ENCODE measurements around the gene HS6ST3.

DNA sequence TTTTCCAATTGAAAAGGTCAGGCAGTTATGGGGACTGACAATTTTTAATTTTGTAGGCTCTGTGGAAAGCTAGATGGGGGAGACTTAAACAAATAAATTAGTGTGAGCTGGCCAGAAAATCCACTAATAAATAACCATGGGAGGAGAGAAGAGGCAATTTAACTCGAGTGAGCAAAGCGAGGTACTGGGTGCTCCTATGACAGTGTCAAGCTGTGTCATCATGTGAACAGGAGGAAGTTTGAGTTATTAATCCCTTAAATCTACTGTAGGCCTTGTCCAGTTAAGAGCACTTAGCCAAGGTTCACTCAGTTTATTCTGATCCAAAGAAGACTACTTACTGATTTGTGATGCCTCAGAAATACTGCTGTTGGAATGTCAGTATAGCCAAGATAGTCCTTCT, 781.6 kb downstream of the HS6ST3 start:
- TF ChIP-seq CTCF (conservative IDR thresholded peaks at IDR 0.05 in 1 of 2, IDR thresholded peaks at IDR 0.05 in 1 of 2; ENCODE audit: extremely low read depth in 1 of 2, insufficient read depth in 1 of 2, low read depth in 1 of 2, low read length in 2 of 2) (no peak), EZH2 (IDR thresholded peaks at IDR 0.05; ENCODE audit: borderline replicate concordance, low read length) (no peak)
